Erythroblast (primary cell): ENCODE measurements around the gene CBR3.

Experiments used
- DNase-seq, 2 experiments: peaks; one replicate each; lab custom pipeline; 2025; lab: John Stamatoyannopoulos, UW
- GATA1 ChIP-seq: IDR thresholded peaks from 2 replicates; pipeline ENCODE4 v1.6.1; 2011; ENCODE audit warnings: low read depth, mild to moderate bottlenecking, control low read depth, low read length, moderate library complexity
- POLR2A ChIP-seq: IDR thresholded peaks from 2 replicates; pipeline ENCODE4 v1.6.1; 2011; ENCODE audit warnings: mild to moderate bottlenecking, low read length

Gene CBR3

DNA sequence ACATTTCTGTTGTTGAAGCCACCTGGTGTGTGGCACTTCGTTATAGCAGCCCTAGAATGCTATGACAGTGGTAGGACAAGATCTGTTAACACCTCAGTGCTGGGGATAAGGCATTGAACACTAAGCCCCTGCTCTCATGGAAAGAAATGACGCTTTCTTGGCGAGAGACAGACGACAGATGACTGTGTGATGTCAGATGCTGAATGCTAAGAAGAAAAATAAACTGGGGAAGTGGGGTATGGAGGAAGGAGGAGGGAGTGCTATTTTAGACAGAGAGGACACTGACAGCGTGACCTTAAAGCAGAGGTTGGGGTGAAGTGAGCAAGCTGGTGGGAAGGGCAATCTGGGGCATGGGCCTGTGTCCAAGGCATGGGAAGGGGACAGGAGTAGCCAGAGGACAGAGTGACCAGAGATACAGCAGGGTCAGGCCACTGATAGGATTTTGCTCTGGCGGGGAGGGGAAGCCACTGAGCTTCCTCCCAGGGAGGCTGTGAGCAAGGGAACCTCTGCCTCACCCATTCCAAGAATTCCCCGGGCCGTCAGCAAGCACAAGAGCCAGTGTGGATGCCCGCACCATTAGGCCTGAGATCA lies 37.0 kb downstream of the CBR3 start:
- TF ChIP-seq GATA1 (no peak), POLR2A (no peak)
- no peak for DNase-seq

DNA sequence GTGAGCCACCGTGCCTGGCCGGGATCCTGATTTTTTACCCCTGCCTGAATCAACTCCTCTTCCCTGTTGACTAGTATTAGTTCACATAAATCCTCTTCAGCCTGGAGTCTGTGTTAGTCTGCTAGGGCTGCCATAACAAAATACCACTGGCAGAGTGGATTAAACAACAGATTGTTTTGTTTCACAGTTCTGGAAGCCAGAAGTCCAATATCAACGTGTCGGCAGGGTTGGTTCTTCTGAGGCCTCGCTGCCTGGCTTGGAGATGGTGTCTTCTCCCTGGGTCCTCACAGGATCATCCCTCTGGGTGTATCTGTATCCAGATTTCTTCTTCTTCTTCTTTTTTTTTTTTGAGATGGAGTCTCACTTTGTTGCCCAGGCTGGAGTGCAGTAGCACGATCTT lies 39.9 kb downstream of the CBR3 start:
- no peak for DNase-seq
- TF ChIP-seq GATA1 (no peak), POLR2A (no peak)

DNA sequence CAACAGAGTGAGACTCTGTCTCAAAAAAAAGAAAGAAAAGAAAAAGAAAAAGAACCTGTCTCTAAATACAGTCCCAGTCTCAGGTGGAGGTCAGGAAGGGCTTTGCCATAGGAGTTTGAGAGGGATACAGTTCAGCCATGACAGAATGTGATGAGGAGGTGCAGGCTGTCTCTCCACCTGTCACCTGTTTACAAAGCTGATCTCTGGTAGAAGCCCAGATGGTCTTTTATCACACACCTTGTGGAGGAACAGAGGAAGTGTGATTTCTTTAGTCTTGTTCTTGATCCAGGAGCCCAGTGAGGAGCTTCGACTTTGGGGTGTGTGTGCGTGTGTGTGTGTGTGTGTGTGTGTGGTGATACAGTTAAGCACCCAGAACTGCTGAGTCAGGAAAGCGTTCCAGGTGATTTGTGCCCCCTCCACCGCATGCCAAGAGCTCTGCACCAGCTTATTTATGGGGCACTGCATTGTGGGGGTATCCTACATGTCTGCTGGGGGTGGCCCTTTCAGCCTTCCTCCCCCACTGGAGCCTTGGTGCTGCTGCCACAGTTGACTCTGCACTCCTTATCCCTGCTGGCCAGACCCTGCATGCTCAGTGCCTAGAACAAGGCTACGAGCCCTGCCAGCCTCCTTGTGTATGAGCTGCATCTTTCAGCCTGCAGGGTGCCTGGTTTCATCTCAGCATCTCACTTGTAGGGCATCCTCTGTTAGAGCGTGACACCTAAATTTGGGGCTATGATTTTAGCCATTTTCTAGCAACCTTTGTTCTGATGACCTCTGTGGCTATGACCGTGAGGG lies 41.1 kb downstream of the CBR3 start:
- no peak for TF ChIP-seq GATA1
- TF ChIP-seq POLR2A: no peak
- no peak for DNase-seq

DNA sequence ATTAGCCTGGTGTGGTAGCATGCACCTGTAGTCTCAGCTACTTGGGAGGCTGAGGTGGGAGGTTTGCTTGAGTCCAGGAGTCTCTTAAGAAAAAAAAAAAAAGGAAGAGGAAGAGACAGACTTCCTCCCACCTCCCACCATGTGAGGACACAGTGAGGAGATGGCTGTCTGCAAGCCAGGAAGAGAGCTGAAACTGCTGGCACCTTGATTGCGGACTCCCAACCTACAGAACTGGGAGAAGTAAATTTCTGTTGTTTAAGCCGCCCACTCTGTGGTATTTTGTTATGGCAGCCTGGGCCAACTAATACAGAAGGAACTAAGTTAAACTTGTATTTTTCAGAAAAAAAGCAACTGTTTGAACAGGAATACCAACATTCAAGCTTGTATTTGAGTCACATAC lies 43.5 kb downstream of the CBR3 start:
- TF ChIP-seq GATA1 (no peak), POLR2A (no peak)
- DNase-seq: no peak

DNA sequence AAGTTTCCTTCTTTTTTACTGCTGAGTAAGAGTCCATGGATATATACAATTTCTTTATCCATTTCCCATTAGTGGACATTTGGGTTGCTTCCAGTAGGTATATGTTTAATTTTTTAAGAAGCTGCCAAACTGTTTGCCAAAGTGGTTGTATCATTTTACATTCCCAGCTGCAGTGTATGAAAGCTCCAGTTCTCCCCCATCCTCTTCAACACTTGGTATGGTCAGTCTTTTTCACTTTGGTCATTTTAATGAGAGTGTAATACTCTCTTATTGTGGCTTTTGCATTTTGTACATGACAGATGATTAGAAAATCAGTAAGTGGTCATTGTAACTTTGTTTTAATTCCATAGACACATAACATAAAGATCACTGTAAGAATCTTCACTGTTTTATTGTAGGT lies 44.3 kb downstream of the CBR3 start:
- DNase-seq: no peak
- TF ChIP-seq POLR2A (no peak), GATA1 (no peak)

DNA sequence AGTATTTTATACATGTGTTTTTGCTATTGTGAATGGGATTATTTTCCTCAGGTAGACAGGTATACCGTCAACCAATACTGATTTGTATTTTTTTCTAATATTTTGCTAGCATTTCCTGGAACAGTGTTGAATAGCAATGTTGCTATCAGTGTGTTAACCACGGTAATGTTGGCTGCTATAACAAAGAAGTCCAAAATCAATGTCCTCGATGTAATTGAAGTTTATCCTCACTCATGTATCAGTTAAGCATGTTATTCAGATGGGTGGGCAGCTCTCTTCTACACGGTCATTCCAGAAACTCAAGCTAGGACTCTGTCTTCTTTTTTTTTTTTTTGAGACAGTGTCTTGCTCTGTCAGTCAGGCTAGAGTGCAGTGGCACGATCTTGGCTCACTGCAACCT lies 46.1 kb downstream of the CBR3 start:
- DNase-seq: no peak
- TF ChIP-seq POLR2A: no peak
- no peak for TF ChIP-seq GATA1

DNA sequence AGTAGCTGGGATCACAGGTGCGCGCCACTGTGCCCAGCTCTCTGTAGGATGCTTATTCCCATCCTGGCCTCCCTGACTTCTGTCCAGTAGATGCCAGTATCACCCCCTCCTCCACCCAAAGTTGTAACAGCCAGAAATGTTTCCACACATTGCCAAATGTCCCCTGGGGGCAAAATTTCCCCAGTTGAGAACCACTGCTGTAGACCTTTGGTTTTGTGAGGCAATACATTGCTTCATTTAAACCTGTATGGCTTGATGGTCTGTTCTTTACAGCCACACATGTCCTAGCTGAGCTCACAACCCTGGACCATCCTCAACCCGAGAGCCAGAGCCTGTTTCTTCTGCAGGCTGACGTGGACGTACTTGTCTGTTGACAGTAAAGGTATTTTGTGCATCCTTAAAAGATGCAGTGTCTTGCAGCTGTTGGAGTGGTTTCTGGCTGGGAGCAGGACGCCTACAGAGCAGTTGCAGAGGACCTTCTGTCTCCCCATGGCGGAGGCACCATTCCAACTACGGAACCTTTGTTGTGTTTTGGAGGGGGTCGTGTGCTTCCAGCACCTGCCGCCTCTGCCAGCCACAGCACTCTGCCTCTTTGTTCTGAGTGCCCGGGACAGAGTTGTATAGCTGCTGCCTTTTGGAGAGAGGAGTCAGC lies 48.4 kb downstream of the CBR3 start:
- DNase-seq: no peak
- TF ChIP-seq GATA1 (no peak), POLR2A (no peak)

DNA sequence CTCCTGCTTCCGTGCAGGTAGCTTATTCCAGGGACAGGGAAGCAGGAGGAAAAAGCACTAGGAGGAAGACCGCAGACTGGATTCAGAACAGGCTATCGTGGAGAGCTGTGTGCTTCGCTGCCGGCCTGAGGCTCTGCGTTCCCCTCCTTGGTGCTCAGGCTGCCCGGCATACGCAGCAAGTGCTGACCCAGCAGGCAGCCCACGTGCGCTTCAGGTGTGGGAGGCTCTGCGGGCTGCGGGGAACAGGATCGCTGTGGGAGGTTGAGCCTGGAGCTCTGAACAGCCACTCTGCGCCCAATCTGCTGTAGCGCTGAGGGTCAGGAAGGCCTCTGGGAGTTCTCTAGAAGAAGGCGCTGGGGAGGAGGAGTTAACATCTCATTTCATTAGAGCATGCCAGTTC lies 49.7 kb downstream of the CBR3 start:
- TF ChIP-seq POLR2A (no peak), GATA1 (no peak)
- no peak for DNase-seq

- TF ChIP-seq POLR2A: no peak
- TF ChIP-seq GATA1: no peak
- no peak for DNase-seq
Observed at GRCh38 chr21:36185523-36185922, 50.6 kb downstream of the CBR3 start.

DNA sequence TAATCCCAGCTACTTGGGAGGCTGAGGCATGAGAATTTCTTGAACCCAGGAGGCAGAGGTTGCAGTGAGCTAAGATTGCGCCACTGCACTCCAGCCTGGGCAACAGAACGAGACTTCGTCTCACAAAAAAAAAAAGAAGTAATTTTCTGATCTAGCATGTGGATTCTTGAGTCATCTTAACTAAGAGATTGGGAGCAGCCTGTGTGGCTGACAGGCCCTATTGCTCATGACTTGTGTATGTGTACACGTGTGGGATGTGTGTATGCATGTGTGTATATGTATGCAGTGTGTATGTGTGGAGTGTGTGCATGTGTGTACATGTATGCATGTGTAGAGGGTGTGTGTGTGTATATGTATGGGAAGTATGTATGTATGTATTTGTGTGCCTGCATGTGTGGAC lies 51.2 kb downstream of the CBR3 start:
- TF ChIP-seq POLR2A: no peak
- TF ChIP-seq GATA1: no peak
- DNase-seq: no peak

- no peak for TF ChIP-seq GATA1
- no peak for TF ChIP-seq POLR2A
- no peak for DNase-seq
Observed at GRCh38 chr21:36186506-36187399, 51.9 kb downstream of the CBR3 start.

GRCh38 chr21:36188081-36188681 lies 53.3 kb downstream of the CBR3 start:
- no peak for DNase-seq

GRCh38 chr21:36188937-36189336 lies 54.1 kb downstream of the CBR3 start:
- no peak for DNase-seq
- no peak for TF ChIP-seq GATA1
- no peak for TF ChIP-seq POLR2A

More at GRCh38 chr21:36188081-36188681, 53.3 kb downstream of the CBR3 start:
- TF ChIP-seq POLR2A: no peak
- TF ChIP-seq GATA1: no peak
